Measurements from ENCODE around the gene CCDC57.

Gene CCDC57

DNA sequence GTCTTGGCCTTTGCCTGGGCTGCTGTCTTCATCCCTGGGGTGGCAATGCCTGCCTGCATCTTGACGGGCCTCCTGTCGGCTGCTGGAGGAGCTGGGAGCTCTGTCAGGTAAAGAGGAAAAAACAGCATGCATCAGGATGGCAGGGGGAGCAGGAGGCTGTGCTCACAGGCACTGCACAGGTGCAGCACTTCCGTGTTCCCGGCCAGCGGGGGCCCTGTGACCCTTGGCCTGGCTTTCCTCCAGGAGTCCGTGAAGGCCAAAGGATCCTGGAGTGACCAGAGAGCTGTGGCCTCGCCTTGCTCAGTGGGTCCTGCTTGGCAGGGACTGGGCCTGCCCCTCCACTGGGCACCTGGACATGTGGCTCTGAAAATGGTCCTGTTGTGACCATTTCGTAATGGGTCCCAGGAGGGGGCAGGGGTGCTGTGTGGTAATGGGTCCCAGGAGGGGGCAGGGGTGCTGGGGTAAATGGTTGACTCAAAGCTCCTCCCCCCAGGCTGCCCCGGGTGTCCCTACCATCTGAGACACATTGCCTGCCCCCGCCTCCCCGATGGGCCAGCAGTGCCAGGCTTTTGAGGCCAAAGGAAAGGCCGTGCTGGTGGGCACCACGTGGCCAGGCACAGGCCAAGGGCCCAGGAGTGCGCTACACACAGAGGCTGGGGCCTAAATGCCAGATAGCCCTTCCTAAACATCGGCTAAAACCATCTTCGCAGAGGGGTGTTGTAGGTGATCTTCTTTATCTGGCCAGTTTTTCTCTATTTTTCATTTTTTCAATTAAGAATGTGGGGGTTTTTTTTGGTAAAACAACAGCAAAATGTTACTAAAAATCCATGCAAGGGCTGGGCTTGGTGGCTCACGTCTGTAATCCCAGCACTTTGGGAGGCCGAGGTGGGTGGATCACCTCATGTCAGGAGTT is 110.6 kb downstream of the CCDC57 start:
- no peak for DNase-seq

DNA sequence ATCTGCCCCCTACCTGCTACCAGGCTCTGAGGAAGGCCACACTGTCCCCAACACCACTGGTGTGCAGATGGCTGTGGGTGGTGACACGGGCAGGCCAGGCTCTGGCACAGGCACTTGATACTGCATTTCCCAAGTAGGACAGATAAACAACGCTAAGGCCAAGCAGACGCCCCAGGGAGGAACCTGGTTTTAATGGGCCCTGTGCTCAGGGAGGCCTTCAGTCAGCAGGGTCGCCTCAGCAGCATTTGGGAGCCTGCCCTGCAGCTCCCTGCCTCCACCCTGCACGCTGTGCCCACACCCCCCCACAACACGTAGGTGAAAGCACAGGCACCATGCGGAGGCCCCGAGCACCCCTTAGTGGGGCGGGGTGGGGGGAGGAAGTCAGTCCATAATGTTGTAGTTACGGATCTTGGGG is 111.3 kb downstream of the CCDC57 start:
- no peak for DNase-seq

DNA sequence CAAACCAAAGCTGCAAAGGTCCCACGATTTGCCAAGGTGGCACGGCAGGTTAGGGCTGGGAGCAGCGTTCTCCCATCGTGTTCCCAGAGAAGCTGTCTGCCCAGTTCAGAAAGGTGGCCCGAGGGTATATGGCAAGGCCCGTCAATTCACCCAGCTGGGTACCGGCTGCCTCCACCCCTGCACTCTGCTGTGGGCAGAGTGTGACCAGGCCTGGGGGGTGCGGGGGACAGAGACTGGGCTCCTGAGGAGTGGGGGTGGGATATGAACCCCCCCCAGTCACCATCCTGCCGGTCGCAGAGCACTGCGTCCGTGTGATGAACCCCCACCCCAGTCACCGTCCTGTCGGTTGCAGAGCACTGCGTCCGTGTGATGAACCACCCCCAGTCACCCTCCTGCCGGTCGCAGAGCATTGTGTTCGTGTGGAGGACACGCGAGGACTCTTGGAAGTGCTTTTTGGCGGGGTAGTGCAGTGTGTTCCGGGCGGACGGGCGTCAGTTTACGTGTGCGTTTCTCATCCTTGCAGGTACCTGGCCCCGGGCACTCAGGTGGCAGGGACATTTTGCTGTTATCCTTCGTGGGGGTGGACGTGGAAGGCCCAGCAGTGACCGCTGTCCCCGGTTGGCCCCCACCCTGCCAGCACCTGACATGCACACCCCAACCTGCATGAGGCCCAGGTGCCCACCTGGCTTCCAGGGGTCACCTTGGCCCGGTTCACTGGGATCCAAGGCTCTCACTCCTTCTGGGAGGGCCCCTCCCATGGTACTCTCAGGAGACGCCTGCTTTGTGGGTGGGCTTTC is 111.9 kb downstream of the CCDC57 start:
- DNase-seq: peak in 1 of 2 experiments; percentile 46

DNA sequence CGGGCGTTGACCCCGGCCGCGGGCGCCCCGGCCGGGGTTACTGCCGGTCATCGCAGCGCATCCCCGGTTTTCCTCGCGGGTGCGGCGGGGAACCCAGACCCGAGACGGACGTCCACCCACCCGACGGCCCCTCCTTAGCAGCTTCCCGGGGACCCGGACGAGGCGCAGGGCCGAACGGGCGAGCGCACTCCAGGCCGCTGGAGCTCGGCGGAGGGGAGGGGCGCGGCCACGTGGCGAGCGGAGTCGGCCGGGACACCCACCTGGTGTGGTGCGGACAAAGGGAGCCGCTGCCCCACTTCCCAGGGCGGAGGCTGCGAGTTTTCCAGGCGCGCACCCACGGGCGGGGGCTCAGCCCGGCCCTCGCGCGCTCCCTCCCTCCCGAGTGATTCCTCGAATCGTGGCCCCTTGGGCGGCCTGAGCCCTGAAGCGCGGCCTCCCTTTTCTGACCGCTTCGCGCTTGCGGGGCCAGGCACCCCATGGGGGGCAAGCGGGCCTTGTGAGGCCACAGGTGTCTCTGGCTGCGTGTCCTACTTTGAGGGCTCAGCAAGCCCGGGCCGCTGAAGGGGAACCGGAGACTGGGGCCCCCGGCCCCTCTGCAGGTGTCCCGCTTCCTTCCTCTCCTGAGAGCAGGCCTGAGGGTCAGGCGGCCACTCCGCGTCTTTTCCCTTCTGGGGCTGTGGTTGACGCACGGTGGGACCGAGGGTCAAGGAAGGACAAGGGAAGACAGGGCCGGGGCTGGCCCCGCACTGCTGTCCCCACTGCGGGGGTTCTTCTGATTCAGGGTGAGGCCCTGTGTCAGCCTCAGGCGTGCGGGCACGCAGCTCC is 113.5 kb downstream of the CCDC57 start:
- DNase-seq: peak in 1 of 2 experiments; percentile 85

DNA sequence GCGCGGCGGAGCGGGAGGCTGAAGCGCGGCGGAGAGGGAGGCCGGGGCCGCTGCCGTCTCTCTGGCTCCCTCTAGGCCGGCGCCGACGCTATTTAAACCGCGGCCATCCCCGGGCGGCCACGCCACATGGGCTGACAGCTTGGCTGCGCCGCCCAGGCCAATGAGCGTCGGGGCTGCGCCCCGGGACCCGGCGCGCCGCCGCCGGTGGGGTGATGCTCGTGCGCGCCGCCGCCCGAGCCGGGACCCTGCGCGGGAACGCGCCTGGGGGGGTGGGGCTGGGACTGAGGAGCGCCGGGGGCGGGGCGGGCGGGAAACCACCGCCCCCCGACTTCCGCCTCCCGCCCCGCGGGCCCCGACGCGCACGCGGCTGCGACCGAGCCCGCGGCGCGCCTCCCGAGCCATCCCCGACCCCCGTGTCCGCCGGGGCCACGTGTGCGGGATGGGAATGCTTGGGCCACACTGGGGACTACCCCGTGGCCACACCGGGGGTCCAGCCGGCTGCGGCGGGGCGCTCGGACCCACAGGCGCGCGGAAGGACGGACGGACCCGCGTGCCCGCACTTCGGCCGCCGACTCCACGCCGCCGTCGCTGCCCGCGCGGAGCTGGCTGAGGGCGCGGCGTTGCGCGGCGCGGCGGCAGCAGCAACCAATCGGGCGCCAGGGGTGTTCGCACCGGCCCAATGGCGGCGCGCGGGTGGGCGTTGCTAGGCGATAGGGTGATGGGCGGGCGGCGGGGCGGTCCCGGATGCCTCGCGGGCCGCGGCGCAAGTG is 114.3 kb downstream of the CCDC57 start, which contains the start of gene FASN:
Gene FASN (minus strand): TSS at position 68 of the 770 bp plus-strand sequence. CDS start 1,791 bp downstream, outside the sequence.
- DNase-seq: peak; percentile 84 to 98

DNA sequence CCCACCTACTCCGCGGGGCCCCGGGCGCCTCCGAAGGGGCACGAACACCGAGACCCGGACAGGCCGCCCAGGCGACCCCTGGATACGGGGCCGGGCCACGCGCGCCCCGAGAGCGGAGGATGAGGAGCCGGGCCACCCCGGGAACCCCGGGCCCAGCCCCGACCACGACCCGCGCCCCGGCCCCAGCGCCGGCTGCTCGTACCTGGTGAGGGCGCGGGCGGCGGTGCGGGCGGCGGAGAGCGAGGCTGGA is 114.8 kb downstream of the CCDC57 start:
- no peak for DNase-seq

DNA sequence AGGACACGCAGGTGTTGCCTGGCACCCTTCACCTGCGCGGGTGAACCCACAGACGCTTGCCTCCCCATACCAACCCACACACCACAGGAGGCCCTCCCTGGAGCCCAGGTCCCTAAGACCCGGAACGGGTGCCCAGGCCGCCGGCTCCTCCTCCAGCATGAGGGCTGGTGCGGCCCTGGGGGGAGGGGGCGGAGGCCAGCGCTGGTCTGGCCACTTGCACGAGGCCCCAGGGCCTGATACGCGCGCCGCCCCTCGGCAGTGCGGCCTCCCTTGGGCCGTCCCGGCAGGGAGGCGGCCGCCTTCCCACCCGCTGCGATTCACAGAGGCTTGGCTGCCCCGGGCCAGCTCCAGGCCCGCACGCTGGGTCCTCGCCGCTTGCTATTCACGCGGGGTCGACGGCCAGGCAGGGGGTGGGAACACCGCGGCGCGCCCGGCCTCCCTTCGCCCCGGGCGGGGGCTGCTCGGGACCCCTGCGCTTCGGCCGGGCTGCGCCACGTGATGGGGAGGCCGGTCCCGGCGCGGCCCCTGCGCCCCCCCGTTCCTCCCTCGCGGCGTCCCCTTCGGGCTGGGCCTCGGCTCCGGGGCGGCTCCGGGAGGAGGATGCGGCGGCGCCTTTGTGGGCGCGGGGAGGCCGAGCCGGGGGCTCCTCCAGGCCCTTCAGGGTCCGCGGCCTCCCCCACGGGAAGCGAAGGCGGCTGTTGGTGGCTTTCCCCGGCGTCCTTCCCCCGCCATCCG is 115.3 kb downstream of the CCDC57 start:
- DNase-seq: peak in 1 of 2 experiments; percentile 63

DNA sequence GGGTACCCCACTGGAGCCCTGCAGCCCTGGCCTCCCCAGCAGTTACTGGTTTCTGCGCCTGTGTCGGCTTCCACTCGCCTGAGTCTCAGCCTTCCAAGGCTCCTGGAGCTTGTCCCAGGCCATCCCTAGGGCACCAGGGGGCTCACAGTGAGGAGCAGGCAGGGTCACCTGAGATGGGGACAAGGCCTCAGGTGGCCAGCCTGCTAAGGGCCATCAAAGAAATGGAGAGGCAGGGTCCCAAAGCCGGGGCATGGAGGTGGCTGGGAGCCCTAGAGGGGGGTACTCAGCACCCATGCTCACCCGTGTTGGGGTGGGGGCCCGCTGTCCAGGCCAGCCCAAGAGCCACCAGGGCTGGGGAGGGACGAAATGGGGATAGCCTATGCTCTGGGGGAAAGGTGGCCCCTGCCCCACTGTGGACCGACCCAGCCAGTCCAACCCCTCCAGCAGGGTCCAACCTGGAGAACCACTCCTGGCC is 115.9 kb downstream of the CCDC57 start:
- DNase-seq: no peak

DNA sequence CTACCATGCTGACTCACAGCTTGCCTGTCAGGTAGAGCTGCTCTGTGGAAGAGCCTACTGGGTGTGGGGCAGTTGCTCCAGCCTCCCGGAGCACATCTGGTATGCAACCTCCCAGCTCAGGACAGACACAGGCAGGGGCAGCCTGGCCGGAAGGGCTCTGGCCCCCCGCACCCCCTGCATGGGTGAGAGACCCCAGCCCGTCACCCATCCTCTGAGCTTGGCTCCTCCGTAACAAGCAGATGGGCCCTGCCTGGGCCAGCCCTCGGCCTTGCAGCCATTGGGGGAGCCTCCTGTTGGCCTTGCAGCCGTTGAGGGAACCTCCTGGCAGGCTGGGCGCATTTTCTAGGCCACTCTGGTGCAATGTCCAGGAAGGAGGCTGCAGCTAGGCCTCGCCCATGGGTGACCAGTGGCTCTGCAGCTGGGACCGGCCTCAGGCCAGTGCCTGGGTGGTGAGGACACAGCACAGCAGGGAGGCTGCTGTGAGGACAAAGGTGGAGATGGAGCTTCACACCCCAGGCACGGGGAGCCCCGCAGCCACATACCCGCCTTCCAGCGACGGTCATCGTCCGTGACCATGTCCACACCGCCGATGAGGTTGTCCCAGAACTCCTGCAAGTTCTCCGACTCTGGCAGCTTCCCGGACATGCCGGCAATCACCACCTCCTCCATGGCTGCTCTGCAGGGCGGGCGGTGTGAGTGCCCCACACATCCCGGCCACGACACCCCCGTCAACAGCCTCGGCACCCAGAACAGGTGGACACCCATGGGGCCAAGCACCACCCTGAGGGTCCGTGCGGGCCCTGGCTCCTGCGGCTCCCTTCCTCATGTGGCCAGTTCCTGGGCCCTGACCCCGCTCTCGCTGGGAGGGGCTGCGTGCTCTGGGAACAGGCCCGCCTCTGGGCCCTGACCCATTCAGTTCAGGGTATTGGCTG is 116.6 kb downstream of the CCDC57 start:
- DNase-seq: peak in 1 of 2 experiments; percentile 34

DNA sequence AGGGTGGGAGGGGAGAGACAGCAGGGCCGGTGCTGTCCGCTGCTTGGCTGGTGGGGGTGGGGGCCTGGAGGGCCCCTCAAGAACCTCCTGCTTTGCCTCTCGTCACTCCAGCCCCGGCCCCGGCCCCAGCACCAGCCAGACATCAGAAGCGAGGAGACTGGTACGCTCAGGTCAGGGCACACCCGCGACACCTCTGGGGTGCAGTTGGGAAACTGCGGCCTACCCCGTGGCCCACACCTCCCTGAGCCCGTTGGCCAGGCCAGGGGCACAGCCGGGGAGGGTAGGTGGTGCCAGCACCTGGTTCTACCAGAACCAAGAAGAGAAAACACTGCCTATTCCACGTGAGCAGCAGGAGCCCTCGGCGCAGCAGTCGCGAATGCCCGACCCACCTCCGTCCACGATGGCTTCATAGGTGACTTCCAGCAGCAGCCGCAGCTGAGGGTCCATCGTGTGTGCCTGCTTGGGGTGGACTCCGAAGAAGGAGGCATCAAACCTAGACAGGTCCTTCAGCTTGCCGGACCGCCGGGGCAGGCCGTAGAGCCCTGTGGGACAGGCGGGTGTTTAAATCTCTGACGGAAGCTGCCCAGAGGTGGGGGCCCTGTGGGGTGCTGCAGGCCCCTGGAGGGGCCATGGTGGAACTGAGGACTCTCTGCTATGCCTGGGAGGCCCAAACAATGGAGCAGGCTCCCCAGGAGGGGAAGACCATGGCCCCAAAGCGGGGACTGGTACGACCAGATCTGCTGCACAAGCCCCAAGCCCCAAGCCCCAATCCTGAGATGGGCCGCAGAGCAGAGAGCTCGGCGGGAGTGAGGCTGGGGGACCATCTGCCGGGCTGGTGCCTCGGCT is 117.5 kb downstream of the CCDC57 start:
- no peak for DNase-seq

DNA sequence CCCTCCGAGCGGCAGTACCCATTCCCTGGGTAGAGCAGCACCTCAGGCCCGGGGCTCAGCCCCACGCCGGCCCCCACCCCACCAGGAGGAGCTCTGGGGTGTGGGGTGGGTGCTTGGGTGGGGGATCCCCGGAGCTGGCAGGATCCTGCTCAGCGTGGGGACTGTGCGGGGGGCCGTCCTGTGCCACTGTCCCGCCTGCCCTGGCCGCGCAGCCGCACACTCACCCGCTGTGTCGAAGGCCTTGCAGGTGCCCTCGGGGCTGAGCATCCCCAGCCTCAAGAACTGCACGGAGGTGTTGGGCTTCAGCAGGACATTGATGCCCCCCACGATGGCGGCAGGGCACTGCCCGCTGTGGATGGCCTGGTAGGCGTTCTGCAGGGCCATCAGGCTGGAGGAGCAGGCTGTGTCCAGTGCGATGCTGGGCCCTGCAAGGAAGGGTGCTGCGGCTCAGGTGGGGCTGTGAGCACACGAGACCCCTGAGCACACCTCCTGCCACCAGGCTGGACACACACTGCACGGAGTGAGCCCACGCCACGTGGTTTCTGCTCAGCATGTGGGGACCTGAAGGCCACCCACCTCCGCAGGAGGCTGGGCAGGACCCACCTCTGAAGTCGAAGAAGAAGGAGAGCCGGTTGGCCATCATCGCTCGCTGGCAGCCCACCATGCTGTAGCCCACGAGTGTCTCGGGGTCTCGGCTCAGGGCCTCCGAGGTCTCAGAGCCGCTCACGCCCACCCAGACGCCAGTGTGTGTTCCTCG is 119.5 kb downstream of the CCDC57 start:
- DNase-seq: no peak

DNA sequence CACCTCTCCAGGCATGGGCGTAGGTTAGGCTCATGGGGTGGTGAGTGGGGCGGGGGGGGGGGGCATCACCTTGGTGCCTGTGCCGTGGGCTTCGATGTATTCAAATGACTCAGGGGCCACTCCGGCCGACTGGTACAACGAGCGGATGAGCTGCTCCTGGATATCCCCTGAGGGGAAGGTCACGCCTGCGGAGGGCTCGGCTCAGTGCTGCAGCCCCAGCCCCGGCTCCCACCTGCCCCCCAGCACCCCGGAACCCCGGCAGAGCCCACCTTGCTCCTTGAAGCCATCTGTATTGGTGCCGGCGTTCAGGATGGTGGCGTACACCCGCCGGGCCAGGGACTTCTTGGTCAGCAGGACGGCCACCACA is 120.0 kb downstream of the CCDC57 start:
- no peak for DNase-seq

DNA sequence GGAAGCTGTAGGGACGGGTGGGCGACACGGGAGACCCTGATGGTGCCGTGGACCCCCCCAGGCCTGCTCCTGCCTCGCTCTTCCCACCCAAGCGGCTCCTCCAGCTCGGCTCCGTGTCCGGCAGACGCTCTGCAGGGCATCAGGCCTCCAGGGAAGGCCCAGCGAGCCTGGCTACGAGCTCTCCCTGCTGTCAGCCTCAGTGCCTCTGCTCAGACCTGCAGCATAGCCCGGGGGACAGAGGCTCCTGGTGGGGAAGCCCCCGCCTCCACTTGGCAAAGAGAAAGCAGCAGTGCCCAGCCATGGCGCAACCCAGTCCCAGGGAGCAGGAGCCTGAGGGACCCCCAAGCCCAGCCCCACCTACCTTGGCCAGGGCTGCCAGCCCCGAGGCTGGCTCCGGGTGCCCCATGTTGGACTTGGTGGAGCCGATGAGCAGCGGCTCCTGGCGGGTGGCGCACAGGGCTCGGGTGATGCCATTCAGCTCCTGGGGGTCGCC is 120.5 kb downstream of the CCDC57 start:
- no peak for DNase-seq

DNA sequence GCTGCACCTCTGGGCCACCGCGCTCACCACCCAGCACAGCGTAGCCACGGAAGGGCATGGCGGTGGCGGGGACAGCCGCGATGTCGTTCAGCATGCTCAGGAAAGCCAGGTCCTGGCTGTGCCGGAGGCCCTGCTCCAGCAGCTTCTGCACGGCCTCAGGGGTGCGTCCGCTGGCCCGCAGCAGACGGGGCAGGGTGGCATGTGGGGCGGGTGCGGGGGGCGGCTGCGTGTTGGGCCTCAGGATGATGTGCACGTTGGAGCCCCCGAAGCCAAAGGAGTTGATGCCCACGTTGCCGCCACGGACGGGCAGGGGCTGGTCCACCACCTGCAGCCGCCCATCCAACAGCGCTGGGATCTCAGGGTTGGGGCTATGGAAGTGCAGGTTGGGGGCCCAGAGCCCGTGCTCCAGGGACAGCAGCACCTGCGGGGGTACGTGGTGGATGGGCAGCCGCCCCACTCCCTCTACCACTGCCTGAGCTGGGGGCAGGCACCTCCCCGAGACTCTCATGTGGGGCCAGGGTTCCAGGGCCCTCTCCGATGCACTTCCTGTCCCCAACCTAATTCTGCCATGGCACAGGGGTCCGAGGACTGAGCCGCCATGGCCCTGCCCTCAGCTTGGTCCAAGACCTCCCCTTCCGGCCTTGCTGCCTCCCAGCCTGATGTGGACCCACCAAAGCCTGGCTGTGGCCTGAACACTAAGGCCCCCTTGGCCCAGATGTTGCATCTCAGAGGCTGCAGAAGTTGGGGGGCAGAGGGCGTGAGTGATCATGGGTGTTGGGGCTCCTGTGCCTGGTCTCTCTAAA is 121.2 kb downstream of the CCDC57 start:
- no peak for DNase-seq

DNA sequence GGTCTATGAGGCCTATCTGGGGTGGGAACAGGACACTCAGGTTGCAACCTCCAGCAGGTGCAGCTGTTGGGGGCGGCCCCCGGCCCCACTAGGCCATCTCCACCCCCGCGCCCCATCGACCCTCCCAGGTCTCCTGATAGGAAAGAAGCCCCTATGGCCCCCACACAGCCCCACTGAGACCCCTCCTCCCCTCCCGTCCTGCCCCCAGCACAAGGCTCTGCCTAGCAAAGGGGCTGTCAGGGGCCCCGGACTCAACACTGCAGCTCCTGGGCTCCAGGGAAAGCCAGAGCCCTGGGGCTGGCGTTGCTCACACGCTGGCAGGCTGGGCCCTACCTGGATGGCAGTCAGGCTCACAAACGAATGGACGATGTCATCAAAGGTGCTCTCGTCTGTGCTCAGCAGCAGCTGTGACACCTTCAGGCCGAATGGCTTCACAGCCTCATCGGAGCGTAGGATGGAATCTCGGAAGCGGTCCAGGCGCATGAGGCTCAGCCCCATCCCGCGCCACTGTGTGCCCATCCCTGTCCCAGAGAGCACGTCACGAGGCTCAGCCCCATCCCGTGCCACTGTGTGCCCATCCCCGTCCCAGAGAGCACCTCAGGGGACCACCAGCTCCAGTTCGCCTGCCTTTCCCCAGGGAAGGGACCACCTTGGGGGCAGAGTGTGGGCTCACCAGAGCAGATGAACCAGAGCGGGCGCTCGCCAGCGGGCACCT is 121.9 kb downstream of the CCDC57 start:
- no peak for DNase-seq

DNA sequence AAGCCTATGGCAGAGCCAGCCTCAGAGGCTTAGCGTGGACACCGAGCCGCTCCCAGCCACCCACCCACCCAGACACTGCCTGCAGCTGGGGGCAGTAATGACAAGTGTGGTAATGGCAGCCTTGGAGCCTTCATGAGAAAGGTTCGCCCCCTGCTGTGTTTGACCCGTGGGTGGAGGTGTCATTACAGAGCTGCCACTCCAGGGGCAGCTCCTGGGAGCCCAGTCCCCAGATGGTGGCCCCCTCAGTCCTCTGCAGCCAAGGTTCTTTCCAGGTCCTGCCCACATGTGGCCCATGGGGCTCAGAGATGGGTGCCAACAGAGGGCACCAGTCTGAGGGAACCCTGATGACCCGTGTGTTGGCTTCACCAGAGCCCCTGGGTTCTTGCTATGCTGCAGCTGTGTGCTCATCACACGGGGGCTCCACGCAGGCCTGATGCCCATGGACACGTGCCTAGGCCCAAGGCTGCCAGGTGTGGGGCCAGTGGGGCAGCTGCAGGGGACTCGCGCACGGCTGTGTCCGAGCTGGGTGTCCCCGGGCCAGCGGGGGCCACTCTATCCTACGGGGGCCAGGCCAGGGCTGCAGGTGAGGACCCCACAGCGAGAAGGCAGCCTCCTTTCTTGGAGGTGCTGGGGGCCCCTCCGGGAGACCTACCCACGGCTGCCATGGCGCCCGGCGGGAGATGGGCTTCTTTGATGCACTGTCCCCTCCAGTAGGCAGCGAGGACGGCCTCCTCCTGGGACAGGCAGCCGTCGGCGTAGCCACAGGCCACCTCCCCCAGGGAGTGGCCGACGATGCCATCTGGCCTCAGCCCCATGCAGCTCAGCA is 122.7 kb downstream of the CCDC57 start:
- DNase-seq: no peak
